ENCODE data around the gene TTC9C.

Gene TTC9C

GRCh38 chr11:62706850-62707247 is 21.4 kb upstream of the TTC9C start:
- DNase-seq (ENCODE audit: low read depth) = no peak
- no peak overlapping the region; the same call in 1 of the 2 replicates for H3K4me3 ChIP-seq (ENCODE audit: low read depth, low read length)
- no peak for TF ChIP-seq CTCF (IDR thresholded peaks at IDR 0.05; ENCODE audit: low read depth, low read length, missing control alignments)

- peak within 1 kb of the TSS; percentile 56 for H3K4me3 ChIP-seq (ENCODE audit: low read depth, low read length)
- no peak for TF ChIP-seq CTCF (IDR thresholded peaks at IDR 0.05; ENCODE audit: low read depth, low read length, missing control alignments)
- no peak for DNase-seq (ENCODE audit: low read depth)
These were observed 20.9 kb upstream of the TTC9C start, which contains the start of the genes BSCL2 and GNG3 for GRCh38 chr11:62707277-62707861. TSS of gene BSCL2 (minus strand) at chr11:62707424. CDS start at chr11:62707195, 229 bp downstream. TSS of gene GNG3 (plus strand) at chr11:62707676. CDS start at chr11:62708296, 620 bp downstream.

- peak overlapping the region; percentile 56; the same call in 1 of the 2 replicates for H3K4me3 ChIP-seq (ENCODE audit: low read depth, low read length)
- TF ChIP-seq CTCF (IDR thresholded peaks at IDR 0.05; ENCODE audit: low read depth, low read length, missing control alignments) = no peak
- no peak for DNase-seq (ENCODE audit: low read depth)
These were observed 19.9 kb upstream of the TTC9C start for GRCh38 chr11:62708392-62708791.

GRCh38 chr11:62708793-62709192 is 19.5 kb upstream of the TTC9C start:
- DNase-seq (ENCODE audit: low read depth) = no peak
- TF ChIP-seq CTCF (IDR thresholded peaks at IDR 0.05; ENCODE audit: low read depth, low read length, missing control alignments) = no peak
- peak overlapping the region; percentile 56 for H3K4me3 ChIP-seq (ENCODE audit: low read depth, low read length)

GRCh38 chr11:62709247-62710000 is 18.9 kb upstream of the TTC9C start:
- no peak for TF ChIP-seq CTCF (IDR thresholded peaks at IDR 0.05; ENCODE audit: low read depth, low read length, missing control alignments)
- H3K4me3 ChIP-seq (ENCODE audit: low read depth, low read length) = peak overlapping the region; percentile 56
- DNase-seq (ENCODE audit: low read depth) = peak; percentile 95

GRCh38 chr11:62710001-62710345 is 18.3 kb upstream of the TTC9C start:
- H3K4me3 ChIP-seq (ENCODE audit: low read depth, low read length) = peak overlapping the region; percentile 56
- no peak for DNase-seq (ENCODE audit: low read depth)
- no peak for TF ChIP-seq CTCF (IDR thresholded peaks at IDR 0.05; ENCODE audit: low read depth, low read length, missing control alignments)

Data from GM12864 (cell line).